H9 (cell line): ENCODE results near the gene BORCS6. TPM values are rescaled to one million over a fixed set of nuclear protein-coding genes. Genes with fewer than 3 reads are reported as not detected.

Experiments
- DNase-seq: peaks from one replicate; pipeline ENCODE4 v3.0.0-alpha.2; 2017
- H2AFZ ChIP-seq: one replicate; pipeline ENCODE4 v1.6.1; 2013; ENCODE audit warnings: mild to moderate bottlenecking, low read length, control low read depth, moderate library complexity
- H2AK5ac ChIP-seq: 2 replicates; pipeline ENCODE4 v1.6.1; 2013; ENCODE audit warnings: low read length, control low read depth, mixed read lengths; ENCODE audit not compliant: insufficient read length
- H2BK120ac ChIP-seq: one replicate; pipeline ENCODE4 v1.6.1; 2013; ENCODE audit warnings: low read depth, mild to moderate bottlenecking, low read length, control low read depth, inconsistent platforms; ENCODE audit not compliant: poor library complexity, severe bottlenecking
- H2BK12ac ChIP-seq: 2 replicates; pipeline ENCODE4 v1.6.1; 2013; ENCODE audit warnings: low read length, control low read depth, mixed read lengths, low read depth; ENCODE audit not compliant: insufficient read length
- H2BK15ac ChIP-seq: 2 replicates; pipeline ENCODE4 v1.6.1; 2013; ENCODE audit warnings: low read depth, low read length, control low read depth
- H2BK20ac ChIP-seq: one replicate; pipeline ENCODE4 v1.6.1; 2013; ENCODE audit warnings: low read depth, mild to moderate bottlenecking, low read length, control low read depth, inconsistent platforms; ENCODE audit not compliant: poor library complexity, severe bottlenecking
- H2BK5ac ChIP-seq: 2 replicates; pipeline ENCODE4 v1.6.1; 2013; ENCODE audit warnings: low read length, control low read depth, mixed read lengths; ENCODE audit not compliant: insufficient read length
- H3K14ac ChIP-seq: 2 replicates; pipeline ENCODE4 v1.6.1; 2013; ENCODE audit warnings: low read length, control low read depth; ENCODE audit not compliant: insufficient read depth
- H3K18ac ChIP-seq: 2 replicates; pipeline ENCODE4 v1.6.1; 2013; ENCODE audit warnings: low read depth, mild to moderate bottlenecking, mixed read lengths, low read length, control low read depth; ENCODE audit not compliant: insufficient read length
- H3K23ac ChIP-seq: 2 replicates; pipeline ENCODE4 v1.6.1; 2013; ENCODE audit warnings: low read length, control low read depth, mixed read lengths, low read depth; ENCODE audit not compliant: insufficient read length
- H3K23me2 ChIP-seq: 2 replicates; pipeline ENCODE4 v1.6.1; 2013; ENCODE audit warnings: low read depth, mild to moderate bottlenecking, mixed read lengths, low read length, control low read depth; ENCODE audit not compliant: insufficient read length, poor library complexity, severe bottlenecking
- H3K27ac ChIP-seq: 2 replicates; pipeline ENCODE4 v1.5.1; 2013; ENCODE audit warnings: low read length, control low read depth, mixed read lengths, low read depth; ENCODE audit not compliant: insufficient read length
- H3K27me3 ChIP-seq: 2 replicates; pipeline ENCODE4 v1.6.1; 2013; ENCODE audit warnings: low read length, control low read depth, inconsistent platforms; ENCODE audit not compliant: insufficient read depth
- H3K4ac ChIP-seq: 2 replicates; pipeline ENCODE4 v1.6.1; 2013; ENCODE audit warnings: low read depth, mild to moderate bottlenecking, control low read depth, inconsistent platforms, low read length, moderate library complexity
- H3K4me1 ChIP-seq: 2 replicates; pipeline ENCODE4 v1.6.1; 2013; ENCODE audit warnings: low read length, control low read depth, inconsistent platforms; ENCODE audit not compliant: insufficient read depth
- H3K4me2 ChIP-seq: 2 replicates; pipeline ENCODE4 v1.6.1; 2013; ENCODE audit warnings: low read length, control low read depth, mixed read lengths; ENCODE audit not compliant: insufficient read length, insufficient read depth
- H3K56ac ChIP-seq: 2 replicates; pipeline ENCODE4 v1.6.1; 2013; ENCODE audit warnings: low read depth, mild to moderate bottlenecking, mixed read lengths, low read length, control low read depth; ENCODE audit not compliant: insufficient read length
- H3K79me1 ChIP-seq: 2 replicates; pipeline ENCODE4 v1.6.1; 2013; ENCODE audit warnings: low read depth, mild to moderate bottlenecking, moderate library complexity, low read length, control low read depth, inconsistent platforms; ENCODE audit not compliant: insufficient read depth, poor library complexity, severe bottlenecking
- H3K79me2 ChIP-seq: 2 replicates; pipeline ENCODE4 v1.6.1; 2013; ENCODE audit warnings: low read length, control low read depth, inconsistent platforms; ENCODE audit not compliant: insufficient read depth
- H3K9ac ChIP-seq: 2 replicates; pipeline ENCODE4 v1.6.1; 2013; ENCODE audit warnings: low read length, control low read depth, mixed read lengths; ENCODE audit not compliant: insufficient read length; ENCODE audit errors: extremely low read depth
- H3K9me3 ChIP-seq: one replicate; pipeline ENCODE4 v1.6.1; 2013; ENCODE audit warnings: low read depth, low read length, inconsistent platforms; ENCODE audit not compliant: control insufficient read depth
- H3T11ph ChIP-seq: one replicate; pipeline ENCODE4 v1.6.1; 2013; ENCODE audit warnings: mild to moderate bottlenecking, low read length, control low read depth, inconsistent platforms
- H4K20me1 ChIP-seq: one replicate; pipeline ENCODE4 v1.6.1; 2013; ENCODE audit not compliant: control insufficient read depth, insufficient read length, insufficient read depth
- H4K5ac ChIP-seq: 2 replicates; pipeline ENCODE4 v1.6.1; 2013; ENCODE audit warnings: low read depth, mild to moderate bottlenecking, mixed read lengths, low read length, control low read depth; ENCODE audit not compliant: insufficient read length
- H4K8ac ChIP-seq: replicated peaks from 2 replicates; pipeline ENCODE4 v1.6.1; 2013; ENCODE audit warnings: low read length, control low read depth, mixed read lengths, low read depth; ENCODE audit not compliant: insufficient read length
- H4K91ac ChIP-seq: 2 replicates; pipeline ENCODE4 v1.6.1; 2013; ENCODE audit warnings: low read depth, mild to moderate bottlenecking, moderate library complexity, mixed read lengths, low read length, control low read depth; ENCODE audit not compliant: insufficient read length
- H3K27ac Mint-ChIP-seq, 3 experiments: 2 replicates in 2 of 3; 3 replicates in 1 of 3; pipeline ENCODE4 v1.8.0; 2020 to 2021; ENCODE audit warnings: mixed read lengths in 3 of 3, mild to moderate bottlenecking in 1 of 3, moderate library complexity in 1 of 3
- H3K27me3 Mint-ChIP-seq: 2 replicates; pipeline ENCODE4 v1.8.0; 2021; ENCODE audit warnings: low read depth, mild to moderate bottlenecking, moderate library complexity, mixed read lengths
- H3K36me3 Mint-ChIP-seq, 3 experiments: 2 replicates in 2 of 3; 3 replicates in 1 of 3; pipeline ENCODE4 v1.8.0; 2020 to 2021; ENCODE audit warnings: low read depth in 3 of 3, mixed read lengths in 3 of 3; ENCODE audit not compliant: insufficient read depth in 1 of 3
- H3K4me1 Mint-ChIP-seq, 2 experiments: 2 replicates each; pipeline ENCODE4 v1.8.0; 2020; ENCODE audit warnings: mixed read lengths in 2 of 2
- H3K4me3 Mint-ChIP-seq, 2 experiments: 2 replicates in 1 of 2; 3 replicates in 1 of 2; pipeline ENCODE4 v1.8.0; 2020 to 2021; ENCODE audit warnings: mild to moderate bottlenecking in 2 of 2, mixed read lengths in 2 of 2, moderate library complexity in 1 of 2
- H3K9me3 Mint-ChIP-seq, 2 experiments: 2 replicates in 1 of 2; 3 replicates in 1 of 2; pipeline ENCODE4 v1.8.0; 2020; ENCODE audit warnings: mild to moderate bottlenecking in 2 of 2, mixed read lengths in 2 of 2, moderate library complexity in 1 of 2
- WGBS: extraction: QIAGEN DNeasy Blood & Tissue Kit; methylation state at CpG from one replicate; pipeline ENCODE4 v1.1.7; 2013; ENCODE audit warnings: missing lambda C conversion rate, low lambda C conversion rate, mixed read lengths; ENCODE audit not compliant: insufficient read length; ENCODE audit errors: extremely low coverage; 5-methylcytosine and 5-hydroxymethylcytosine counted together
- total RNA-seq: library from RNA; stranded (reverse); gene quantifications from 2 replicates; pipeline ENCODE4 v1.2.1, GENCODE V29; 2021
- TF ChIP-seq, protein P1 (sequence below): fragments of 200-600 bp; sonication (generic); conservative IDR thresholded peaks from 3 replicates; pipeline ENCODE4 v1.8.0; 2021; ENCODE audit warnings: antibody characterized with exemption, mild to moderate bottlenecking

The BORCS6 gene
- total RNA-seq, 1 experiment from 2014 or later: 3.1 TPM

DNA sequence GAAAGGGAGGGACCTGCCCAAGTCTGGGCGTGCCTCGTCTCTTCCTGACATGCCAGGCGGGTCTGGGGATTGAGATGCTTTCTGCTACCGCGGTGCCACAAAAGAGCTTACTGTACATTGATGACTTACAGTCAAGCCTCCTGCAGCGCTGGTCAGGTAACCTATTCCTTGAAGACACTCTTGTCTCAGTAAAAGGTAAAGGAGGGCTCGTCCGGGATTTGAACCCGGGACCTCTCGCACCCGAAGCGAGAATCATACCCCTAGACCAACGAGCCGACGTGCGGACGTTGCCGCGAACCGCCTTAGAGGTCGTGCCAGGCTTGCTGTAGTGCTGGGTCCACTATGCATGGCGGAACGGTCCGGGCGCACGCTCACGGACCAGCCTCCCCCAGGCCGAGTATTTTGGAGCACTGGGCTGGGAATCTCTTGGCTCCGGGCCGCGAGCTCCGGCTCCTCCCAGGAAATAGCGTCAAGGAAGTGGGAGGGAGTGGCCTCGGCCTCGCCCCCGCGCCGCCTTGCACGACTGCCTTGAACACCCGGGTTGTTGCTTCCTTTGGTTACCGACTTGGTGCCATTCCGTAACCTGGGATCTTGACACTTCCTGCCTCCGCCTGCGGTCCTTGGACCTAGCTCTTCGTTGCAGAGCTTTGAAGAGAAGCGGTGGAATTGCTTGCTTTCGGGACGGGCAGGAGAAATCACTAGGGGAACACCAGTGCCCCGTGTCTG is 32.8 kb upstream of the BORCS6 start:
- no peak overlapping the region for H2BK5ac ChIP-seq
- H3K18ac ChIP-seq: peak overlapping the region; percentile 42
- Mint-ChIP-seq H3K4me1 (peaks cover 12 to 28% of the 10 kb centered on the region in 2 experiments), H3K27me3 (peaks cover 25% of the 10 kb centered on the region), H3K9me3 (peaks cover 14 to 17% of the 10 kb centered on the region in 2 experiments; a peak in 4 of 5 replicates), H3K36me3 (peaks cover 4 to 13% (median 9%) of the 10 kb centered on the region in 3 experiments; a peak in 6 of 7 replicates), H3K4me3 (peak overlapping the region; percentile 97 to 100), H3K27ac (peak overlapping the region; percentile 95 to 100 (median 99); a peak in 6 of 7 replicates)
- TF ChIP-seq, protein P1, sequence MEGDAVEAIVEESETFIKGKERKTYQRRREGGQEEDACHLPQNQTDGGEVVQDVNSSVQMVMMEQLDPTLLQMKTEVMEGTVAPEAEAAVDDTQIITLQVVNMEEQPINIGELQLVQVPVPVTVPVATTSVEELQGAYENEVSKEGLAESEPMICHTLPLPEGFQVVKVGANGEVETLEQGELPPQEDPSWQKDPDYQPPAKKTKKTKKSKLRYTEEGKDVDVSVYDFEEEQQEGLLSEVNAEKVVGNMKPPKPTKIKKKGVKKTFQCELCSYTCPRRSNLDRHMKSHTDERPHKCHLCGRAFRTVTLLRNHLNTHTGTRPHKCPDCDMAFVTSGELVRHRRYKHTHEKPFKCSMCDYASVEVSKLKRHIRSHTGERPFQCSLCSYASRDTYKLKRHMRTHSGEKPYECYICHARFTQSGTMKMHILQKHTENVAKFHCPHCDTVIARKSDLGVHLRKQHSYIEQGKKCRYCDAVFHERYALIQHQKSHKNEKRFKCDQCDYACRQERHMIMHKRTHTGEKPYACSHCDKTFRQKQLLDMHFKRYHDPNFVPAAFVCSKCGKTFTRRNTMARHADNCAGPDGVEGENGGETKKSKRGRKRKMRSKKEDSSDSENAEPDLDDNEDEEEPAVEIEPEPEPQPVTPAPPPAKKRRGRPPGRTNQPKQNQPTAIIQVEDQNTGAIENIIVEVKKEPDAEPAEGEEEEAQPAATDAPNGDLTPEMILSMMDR: no peak
- no peak overlapping the region for H3K23ac ChIP-seq
- H3K4ac ChIP-seq: no peak overlapping the region
- H3K9me3 ChIP-seq: no peaks in the 10 kb centered on the region
- no peaks in the 10 kb centered on the region for H3K79me1 ChIP-seq
- H3K4me1 ChIP-seq: no peaks in the 10 kb centered on the region
- peak overlapping the region; percentile 50 for H3K9ac ChIP-seq
- no peak overlapping the region for H2BK15ac ChIP-seq
- H4K91ac ChIP-seq: no peak overlapping the region
- peak overlapping the region; percentile 91 for H3K4me2 ChIP-seq
- H2BK12ac ChIP-seq: no peak overlapping the region
- H2BK120ac ChIP-seq: no peak overlapping the region
- no peak overlapping the region for H4K5ac ChIP-seq
- H2BK20ac ChIP-seq: no peak overlapping the region
- H3K27ac ChIP-seq: no peak overlapping the region
- H4K8ac ChIP-seq: no peak overlapping the region
- no peaks in the 10 kb centered on the region for H3K27me3 ChIP-seq
- H2AK5ac ChIP-seq: no peak overlapping the region
- WGBS: no CpG with 5 or more reads among the region's 49 CpGs
- no peak overlapping the region for H3K56ac ChIP-seq
- H3K14ac ChIP-seq: peak overlapping the region; percentile 9; the same call in 1 of the 2 replicates
- H2AFZ ChIP-seq: no peak overlapping the region
- DNase-seq: peak; percentile 95
- H3K23me2 ChIP-seq: peaks cover 10% of the 10 kb centered on the region
- no peak overlapping the region for H3T11ph ChIP-seq
- H4K20me1 ChIP-seq: no peaks in the 10 kb centered on the region
- H3K79me2 ChIP-seq: no peaks in the 10 kb centered on the region
